ENCODE measurements around the gene CNTNAP5.

Gene CNTNAP5

GRCh38 chr2:124485659-124486058 is 460.6 kb downstream of the CNTNAP5 start:
- DNase-seq = no peak

- DNase-seq = no peak
These were observed 464.6 kb downstream of the CNTNAP5 start for GRCh38 chr2:124489686-124490085.

GRCh38 chr2:124501575-124502152 is 476.6 kb downstream of the CNTNAP5 start:
- no peak for DNase-seq

- no peak for DNase-seq
These were observed 489.1 kb downstream of the CNTNAP5 start for GRCh38 chr2:124514236-124514635.

GRCh38 chr2:124520953-124521352 is 495.9 kb downstream of the CNTNAP5 start:
- no peak for DNase-seq

GRCh38 chr2:124523096-124523495 is 498.0 kb downstream of the CNTNAP5 start:
- no peak for DNase-seq

- no peak for DNase-seq
These were observed 499.2 kb downstream of the CNTNAP5 start for GRCh38 chr2:124524155-124524915.

GRCh38 chr2:124526221-124526620 is 501.1 kb downstream of the CNTNAP5 start:
- no peak for DNase-seq

GRCh38 chr2:124530203-124530602 is 505.1 kb downstream of the CNTNAP5 start:
- DNase-seq = no peak

GRCh38 chr2:124533226-124533954 is 508.3 kb downstream of the CNTNAP5 start:
- no peak for DNase-seq

- no peak for DNase-seq
These were observed 508.9 kb downstream of the CNTNAP5 start for GRCh38 chr2:124534028-124534427.

- DNase-seq = no peak
These were observed 510.7 kb downstream of the CNTNAP5 start for GRCh38 chr2:124535816-124536215.

GRCh38 chr2:124536591-124536990 is 511.5 kb downstream of the CNTNAP5 start:
- no peak for DNase-seq

GRCh38 chr2:124538549-124538948 is 513.5 kb downstream of the CNTNAP5 start:
- no peak for DNase-seq

- no peak for DNase-seq
These were observed 515.7 kb downstream of the CNTNAP5 start for GRCh38 chr2:124540805-124541204.

GRCh38 chr2:124542932-124543640 is 518.0 kb downstream of the CNTNAP5 start:
- DNase-seq = no peak

GRCh38 chr2:124547700-124548099 is 522.6 kb downstream of the CNTNAP5 start:
- DNase-seq = no peak

GRCh38 chr2:124558277-124558905 is 533.3 kb downstream of the CNTNAP5 start:
- DNase-seq = no peak

- DNase-seq = no peak
These were observed 534.1 kb downstream of the CNTNAP5 start for GRCh38 chr2:124559236-124559635.

GRCh38 chr2:124560592-124561112 is 535.6 kb downstream of the CNTNAP5 start:
- DNase-seq = no peak

GRCh38 chr2:124561486-124561885 is 536.4 kb downstream of the CNTNAP5 start:
- DNase-seq = no peak

- DNase-seq = no peak
These were observed 538.3 kb downstream of the CNTNAP5 start for GRCh38 chr2:124563426-124563825.

All from stimulated activated CD4-positive, alpha-beta T cell treated with anti-CD3 and anti-CD28 coated beads, Interleukin-4, amount 100 ng/mL, for 1 hour (primary cell).